Ovary (tissue), 9 donors: ENCODE results near the gene ZNF827. TPM values are rescaled to one million over a fixed set of nuclear protein-coding genes. Genes with fewer than 3 reads are reported as not detected.

Experiments used
- DNase-seq, 5 donors: peaks; one replicate each; pipeline ENCODE4 v3.0.0-alpha.2; 2019 to 2020
- H3K27ac ChIP-seq, 2 donors: fragments of 200-600 bp; one replicate each; pipeline versions ENCODE4 v1.5.1 to v1.8.0; 2019 to 2022
- H3K27me3 ChIP-seq: fragments of 200-600 bp; one replicate; pipeline ENCODE4 v1.8.0; 2022
- H3K36me3 ChIP-seq: fragments of 200-600 bp; sonication (generic); one replicate; pipeline ENCODE4 v1.5.1; 2019
- H3K4me1 ChIP-seq: one replicate; pipeline ENCODE4 v1.8.1; 2013; ENCODE audit warnings: mild to moderate bottlenecking, moderate library complexity; ENCODE audit not compliant: insufficient read depth
- H3K4me3 ChIP-seq: fragments of 200-600 bp; sonication (generic); one replicate; pipeline ENCODE4 v1.5.1; 2017
- H3K9me3 ChIP-seq, 2 donors: fragments of 200-600 bp in 1 of 2; sonication (generic) in 1 of 2; one replicate each; pipeline versions ENCODE4 v1.5.1 to v1.8.1; 2013 to 2019; ENCODE audit warnings: mild to moderate bottlenecking in 1 of 2, moderate library complexity in 1 of 2
- EP300 ChIP-seq: sonication (generic); formaldehyde crosslinking; IDR thresholded peaks from one replicate; pipeline ENCODE4 v1.6.1; 2017; ENCODE audit warnings: antibody characterized with exemption
- POLR2A ChIP-seq: fragments of 450-650 bp; IDR thresholded peaks from one replicate; pipeline ENCODE4 v1.6.1; 2017; ENCODE audit warnings: antibody characterized with exemption, mild to moderate bottlenecking, moderate library complexity
- WGBS, 3 donors: extraction: QIAGEN DNeasy Blood & Tissue Kit in 1 of 3; methylation state at CpG; one replicate each; pipeline versions ENCODE4 v1.1.5 to v1.1.7; 2013 to 2017; 5-methylcytosine and 5-hydroxymethylcytosine counted together
- intact Hi-C, 4 donors: fragments of 100-400 bp; cut with DNase I; formaldehyde crosslinking; loops; one replicate each; pipeline versions ENCODE4 v1.11.0 to v1.15.1; 2022 to 2023
- polyA plus RNA-seq, 2 donors: library from polyadenylated mRNA; stranded (reverse); fragments of 200-250 nt in 1 of 2; fragments of 350-450 nt in 1 of 2; fragmentation: Illumina TruSeq in 1 of 2; extraction: RNeasy Lipid Tissue Mini Kit (QIAGEN cat#74804) in 1 of 2; gene quantifications; one replicate each; pipeline ENCODE4 v1.2.3, GENCODE V29; 2013 to 2014
- total RNA-seq, 7 donors: library from RNA; depleted of rRNA in 2 of 7; stranded (reverse); fragments of >200 nt in 2 of 7; fragmentation: NEBNext Ultra II Directional in 3 of 7; extraction: Animal tissue kit (Norgen Biotek cat#: 25700) in 3 of 7; gene quantifications; one replicate each; pipeline versions ENCODE4 v1.1.0 to v1.2.4, GENCODE V29; 2016 to 2023
- TF ChIP-seq, protein P1 (sequence below), 3 donors: fragments of 450-650 bp in 2 of 3; fragments of 200-600 bp in 1 of 3; IDR thresholded peaks; one replicate each; pipeline versions ENCODE4 v1.5.1 to v1.8.0; 2016 to 2022; ENCODE audit warnings: antibody characterized with exemption in 3 of 3, mild to moderate bottlenecking in 1 of 3
- donor health status: DM: no; HTN: no; CAD: no; lungs with moderate emphysema.
- donor health status: DM: no; HTN: no; CAD: no.
- donor health status: Bipolar disorder and iron deficiency.
- donor health status: DM: yes; HTN: yes; CAD: no.
- donor health status: DM: no; HTN: no; CAD: no.
- donor health status: DM: yes; HTN: yes; CAD: no.

ZNF827 gene
- total and polyA plus RNA-seq, 9 donors, result 7.8 to 36.0 (median 20.0) TPM

DNA sequence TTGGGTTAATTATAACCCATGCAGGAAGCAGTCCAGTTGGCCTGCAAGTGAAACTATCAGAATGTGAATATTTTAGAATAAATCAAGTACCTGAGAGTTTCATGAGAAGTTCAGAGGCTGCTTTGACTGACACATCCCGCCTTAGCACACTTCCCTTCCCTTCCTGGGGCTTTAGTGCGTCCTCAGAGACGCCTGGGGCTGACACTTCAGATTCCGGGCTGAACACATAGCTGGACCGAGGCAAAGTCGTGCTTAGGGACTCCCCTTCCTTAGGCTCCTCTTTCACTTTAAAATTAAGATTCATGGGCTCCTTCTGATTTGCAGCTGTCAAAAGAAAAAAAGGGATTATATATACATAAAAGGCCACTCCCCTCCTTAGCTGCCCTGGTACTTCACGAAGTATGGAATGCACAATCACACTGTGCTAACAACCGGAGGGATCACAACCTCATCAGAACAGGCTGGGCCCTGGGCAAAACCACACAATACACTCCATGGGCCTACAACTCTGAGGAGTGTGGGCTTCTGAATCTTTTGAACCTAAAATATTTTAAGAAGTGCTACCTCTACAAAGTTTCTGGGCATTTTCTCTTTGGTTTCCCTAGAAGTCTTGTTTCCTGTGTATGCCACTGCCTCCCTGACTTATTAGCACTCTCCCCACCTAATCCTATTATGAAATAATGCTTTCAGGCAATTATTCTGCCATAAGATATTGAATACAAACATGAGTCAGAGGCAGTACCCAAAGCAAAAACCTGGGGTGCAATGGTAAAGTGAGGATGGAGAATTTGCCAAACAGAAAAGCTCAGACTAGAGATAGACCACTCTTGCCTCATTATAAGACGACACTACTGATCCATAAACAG lies 68.2 kb downstream of the ZNF827 start:
- Histone ChIP-seq H3K4me3 (no peak overlapping the region), H3K36me3 (no peaks in the 10 kb centered on the region), H3K4me1 (peaks cover under 1% of the 10 kb centered on the region), H3K27me3 (no peaks in the 10 kb centered on the region), H3K27ac (no peak overlapping the region), H3K9me3 (no peaks in the 10 kb centered on the region)
- intact Hi-C loops, result no loop called here
- 89 to 94% (median 92%) methylated on average over 9 of the region's 9 CpGs for WGBS, 3 donors
- TF ChIP-seq EP300, result no peak
- TF ChIP-seq POLR2A, result no peak
- TF ChIP-seq, protein P1, sequence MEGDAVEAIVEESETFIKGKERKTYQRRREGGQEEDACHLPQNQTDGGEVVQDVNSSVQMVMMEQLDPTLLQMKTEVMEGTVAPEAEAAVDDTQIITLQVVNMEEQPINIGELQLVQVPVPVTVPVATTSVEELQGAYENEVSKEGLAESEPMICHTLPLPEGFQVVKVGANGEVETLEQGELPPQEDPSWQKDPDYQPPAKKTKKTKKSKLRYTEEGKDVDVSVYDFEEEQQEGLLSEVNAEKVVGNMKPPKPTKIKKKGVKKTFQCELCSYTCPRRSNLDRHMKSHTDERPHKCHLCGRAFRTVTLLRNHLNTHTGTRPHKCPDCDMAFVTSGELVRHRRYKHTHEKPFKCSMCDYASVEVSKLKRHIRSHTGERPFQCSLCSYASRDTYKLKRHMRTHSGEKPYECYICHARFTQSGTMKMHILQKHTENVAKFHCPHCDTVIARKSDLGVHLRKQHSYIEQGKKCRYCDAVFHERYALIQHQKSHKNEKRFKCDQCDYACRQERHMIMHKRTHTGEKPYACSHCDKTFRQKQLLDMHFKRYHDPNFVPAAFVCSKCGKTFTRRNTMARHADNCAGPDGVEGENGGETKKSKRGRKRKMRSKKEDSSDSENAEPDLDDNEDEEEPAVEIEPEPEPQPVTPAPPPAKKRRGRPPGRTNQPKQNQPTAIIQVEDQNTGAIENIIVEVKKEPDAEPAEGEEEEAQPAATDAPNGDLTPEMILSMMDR (IDR thresholded peaks at IDR 0.05), result no peak
- DNase-seq, result no peak

DNA sequence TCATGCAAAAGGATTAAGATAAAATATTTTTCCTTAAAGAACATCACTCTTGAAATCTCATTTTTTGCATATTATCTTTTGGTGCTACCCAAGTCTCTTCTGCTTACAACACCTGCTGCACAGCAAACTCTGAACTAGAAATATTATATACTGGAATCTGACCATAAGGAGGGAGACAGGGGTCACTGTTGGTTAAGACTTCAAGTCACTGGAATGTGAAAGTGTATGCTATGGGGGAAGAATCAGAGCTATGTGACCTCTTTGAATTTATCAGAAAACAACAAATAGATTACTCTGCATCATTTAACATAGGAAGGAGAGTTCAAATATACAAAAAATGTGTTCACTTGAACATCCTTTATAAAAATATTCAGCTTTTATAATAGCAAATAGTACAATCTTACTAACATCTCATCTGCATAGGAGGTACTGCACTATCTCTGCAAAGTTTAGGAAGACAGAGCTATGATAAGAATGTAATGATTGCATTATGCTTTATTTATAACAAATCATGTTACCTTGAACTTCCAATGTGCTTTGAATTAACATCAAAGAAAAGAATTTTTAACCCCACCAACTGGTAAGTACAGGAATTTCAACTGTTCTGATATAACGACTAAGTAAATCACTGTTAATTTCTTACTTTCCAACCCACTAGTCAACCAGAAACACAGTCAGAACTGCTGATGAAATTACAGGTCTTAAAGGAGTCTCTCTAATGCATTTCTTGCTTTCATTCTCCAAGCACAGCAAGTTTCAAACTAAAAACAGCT lies 69.8 kb downstream of the ZNF827 start:
- DNase-seq, result no peak
- intact Hi-C loops, result no loop called here
- H3K36me3 ChIP-seq, result no peaks in the 10 kb centered on the region
- H3K4me3 ChIP-seq, result no peak overlapping the region
- TF ChIP-seq POLR2A (no peak), EP300 (no peak)
- TF ChIP-seq, protein P1 (IDR thresholded peaks at IDR 0.05), result no peak
- H3K4me1 ChIP-seq, result peaks cover 2% of the 10 kb centered on the region
- H3K27ac ChIP-seq, result no peak overlapping the region
- no peaks in the 10 kb centered on the region for H3K9me3 ChIP-seq
- no peaks in the 10 kb centered on the region for H3K27me3 ChIP-seq
- 7 to 30% (median 19%) methylated on average over 1 of the region's 1 CpG for WGBS, 3 donors

DNA sequence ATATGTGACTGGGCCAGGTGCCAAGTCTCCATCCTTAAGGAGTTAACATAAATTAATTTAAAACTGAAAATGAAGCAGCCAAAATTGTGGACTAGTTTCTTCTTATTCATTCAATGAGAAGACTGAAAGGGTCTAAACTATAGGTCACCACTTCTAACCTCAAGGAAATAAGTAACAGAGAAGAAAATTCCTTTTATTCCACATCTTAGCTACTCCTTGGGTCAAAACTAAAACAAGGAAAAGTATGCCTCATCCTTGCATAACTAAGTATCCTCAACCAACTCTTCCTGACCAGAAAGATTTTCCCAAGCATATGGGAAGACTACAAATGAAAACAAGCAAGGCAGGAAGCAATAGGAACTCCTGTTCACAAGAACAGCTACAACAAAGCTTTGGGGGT lies 71.2 kb downstream of the ZNF827 start:
- no peak overlapping the region for H3K4me3 ChIP-seq
- H3K27me3 ChIP-seq, result no peaks in the 10 kb centered on the region
- H3K27ac ChIP-seq, result no peak overlapping the region
- peaks cover 2% of the 10 kb centered on the region for H3K4me1 ChIP-seq
- DNase-seq, result no peak
- H3K36me3 ChIP-seq, result no peaks in the 10 kb centered on the region
- no peaks in the 10 kb centered on the region for H3K9me3 ChIP-seq
- intact Hi-C loops, result no loop called here
- TF ChIP-seq POLR2A, result no peak
- TF ChIP-seq, protein P1 (IDR thresholded peaks at IDR 0.05), result no peak
- TF ChIP-seq EP300, result no peak

DNA sequence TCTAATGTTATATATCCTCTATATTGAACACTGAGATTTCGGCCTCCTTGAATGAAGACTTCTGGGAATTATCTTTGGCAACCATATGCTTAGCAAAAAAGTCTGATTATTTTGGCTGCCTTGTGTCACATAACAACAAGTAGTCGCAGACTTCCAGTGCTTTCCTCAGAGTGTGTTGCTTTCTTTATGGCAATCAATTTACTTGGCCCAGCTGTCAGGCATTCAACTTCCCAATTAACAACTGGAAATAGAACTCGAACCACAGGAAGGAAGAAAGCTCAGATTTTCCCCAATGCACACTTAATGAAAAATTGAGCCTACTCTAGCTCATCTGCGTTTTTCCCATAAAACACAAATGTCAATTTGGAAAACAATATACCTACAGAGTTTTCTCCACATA lies 71.6 kb downstream of the ZNF827 start:
- no peak for DNase-seq
- no peak for TF ChIP-seq POLR2A
- TF ChIP-seq, protein P1 (IDR thresholded peaks at IDR 0.05), result no peak
- no peak for TF ChIP-seq EP300
- no peak overlapping the region for H3K4me3 ChIP-seq
- no peak overlapping the region for H3K27ac ChIP-seq
- H3K9me3 ChIP-seq, result no peaks in the 10 kb centered on the region
- H3K27me3 ChIP-seq, result no peaks in the 10 kb centered on the region
- WGBS, 3 donors, result 77 to 89% (median 85%) methylated on average over 4 of the region's 4 CpGs
- H3K36me3 ChIP-seq, result no peaks in the 10 kb centered on the region
- H3K4me1 ChIP-seq, result peaks cover 2% of the 10 kb centered on the region
- intact Hi-C loops, result no loop called here
